ENCODE data around the gene EFCAB11.

Gene EFCAB11

GRCh38 chr14:89954070-89955021 is at the start of gene EFCAB11:
TSS of gene EFCAB11 (minus strand) at chr14:89954730. CDS start at chr14:89954660, 70 bp downstream.
- TF ChIP-seq CREB1 (IDR thresholded peaks at IDR 0.05; ENCODE audit: low read depth) (peak; percentile 54; the same call in 1 of the 2 replicates), NFIC (IDR thresholded peaks at IDR 0.05) (peak; percentile 46; the same call in 1 of the 2 replicates), FOXM1 (IDR thresholded peaks at IDR 0.05; ENCODE audit: borderline replicate concordance, low read depth) (peak; percentile 69; the same call in 1 of the 2 replicates), USF1 (IDR thresholded peaks at IDR 0.05) (no peak), MAX (IDR thresholded peaks at IDR 0.05) (no peak), TAF1 (IDR thresholded peaks at IDR 0.05; ENCODE audit: low read depth) (peak; percentile 74)

GRCh38 chr14:90003526-90004307 is 49.2 kb upstream of the EFCAB11 start:
- TF ChIP-seq RAD21 (IDR thresholded peaks at IDR 0.05; ENCODE audit: low read depth) (no peak), REST (IDR thresholded peaks at IDR 0.05; ENCODE audit: low read depth) (no peak), FOXM1 (IDR thresholded peaks at IDR 0.05; ENCODE audit: borderline replicate concordance, low read depth) (no peak), USF1 (IDR thresholded peaks at IDR 0.05) (no peak), NFIC (IDR thresholded peaks at IDR 0.05) (no peak), TEAD4 (IDR thresholded peaks at IDR 0.05) (no peak), ZBTB7A (IDR thresholded peaks at IDR 0.05; ENCODE audit: low read depth) (no peak), MAX (IDR thresholded peaks at IDR 0.05) (no peak), CEBPB (IDR thresholded peaks at IDR 0.05) (no peak), TCF12 (IDR thresholded peaks at IDR 0.05; ENCODE audit: low read depth) (no peak), EGR1 (IDR thresholded peaks at IDR 0.05) (no peak)

GRCh38 chr14:90000935-90001334 is 46.4 kb upstream of the EFCAB11 start:
- no peak for TF ChIP-seq TEAD4 (IDR thresholded peaks at IDR 0.05)
- no peak for TF ChIP-seq EGR1 (IDR thresholded peaks at IDR 0.05)
- TF ChIP-seq FOXM1 (IDR thresholded peaks at IDR 0.05; ENCODE audit: borderline replicate concordance, low read depth) = no peak
- TF ChIP-seq RAD21 (IDR thresholded peaks at IDR 0.05; ENCODE audit: low read depth) = no peak
- TF ChIP-seq YY1 (IDR thresholded peaks at IDR 0.05; ENCODE audit: low read depth) = no peak
- no peak for TF ChIP-seq NFIC (IDR thresholded peaks at IDR 0.05)
- no peak for TF ChIP-seq USF1 (IDR thresholded peaks at IDR 0.05)
- TF ChIP-seq CREB1 (IDR thresholded peaks at IDR 0.05; ENCODE audit: low read depth) = no peak
- TF ChIP-seq EP300 (IDR thresholded peaks at IDR 0.05; ENCODE audit: borderline replicate concordance) = no peak
- no peak for TF ChIP-seq CEBPB (IDR thresholded peaks at IDR 0.05)
- no peak for TF ChIP-seq REST (IDR thresholded peaks at IDR 0.05; ENCODE audit: low read depth)
- TF ChIP-seq TAF1 (IDR thresholded peaks at IDR 0.05; ENCODE audit: low read depth) = no peak
- TF ChIP-seq TCF12 (IDR thresholded peaks at IDR 0.05; ENCODE audit: low read depth) = no peak
- no peak for TF ChIP-seq ZBTB7A (IDR thresholded peaks at IDR 0.05; ENCODE audit: low read depth)
- no peak for TF ChIP-seq MAX (IDR thresholded peaks at IDR 0.05)

GRCh38 chr14:89996963-89997362 is 42.4 kb upstream of the EFCAB11 start:
- no peak for TF ChIP-seq MAX (IDR thresholded peaks at IDR 0.05)
- TF ChIP-seq ZBTB7A (IDR thresholded peaks at IDR 0.05; ENCODE audit: low read depth) = no peak
- TF ChIP-seq USF1 (IDR thresholded peaks at IDR 0.05) = no peak
- TF ChIP-seq CREB1 (IDR thresholded peaks at IDR 0.05; ENCODE audit: low read depth) = no peak
- TF ChIP-seq TCF12 (IDR thresholded peaks at IDR 0.05; ENCODE audit: low read depth) = no peak
- TF ChIP-seq TAF1 (IDR thresholded peaks at IDR 0.05; ENCODE audit: low read depth) = no peak
